Osteoblast (primary cell): Measurements from ENCODE around the gene SHANK1. TPM values are rescaled to one million over a fixed set of nuclear protein-coding genes. Genes with fewer than 3 reads are reported as not detected.

Experiments
- DNase-seq: peaks from one replicate; pipeline ENCODE4 v3.0.0; 2011; ENCODE audit warnings: low spot score, mixed read lengths; ENCODE audit not compliant: insufficient read length; ENCODE audit errors: missing footprints
- H2AFZ ChIP-seq: 2 replicates; pipeline ENCODE4 v1.6.0; 2011; ENCODE audit warnings: mild to moderate bottlenecking, low read length
- H3K27ac ChIP-seq: 2 replicates; pipeline ENCODE4 v1.5.1; 2011; ENCODE audit warnings: mild to moderate bottlenecking, low read depth, low read length, moderate library complexity
- H3K27me3 ChIP-seq: 2 replicates; pipeline ENCODE4 v1.6.0; 2012; ENCODE audit warnings: mild to moderate bottlenecking, control low read depth, inconsistent platforms, low read length, moderate library complexity; ENCODE audit not compliant: insufficient read depth
- H3K36me3 ChIP-seq: 2 replicates; pipeline ENCODE4 v1.5.1; 2011; ENCODE audit warnings: mild to moderate bottlenecking, low read length, control low read depth, moderate library complexity; ENCODE audit not compliant: insufficient read depth
- H3K4me1 ChIP-seq: 2 replicates; pipeline ENCODE4 v1.5.1; 2011; ENCODE audit warnings: mild to moderate bottlenecking, low read length, control low read depth, moderate library complexity; ENCODE audit not compliant: insufficient read depth
- H3K4me2 ChIP-seq: 2 replicates; pipeline ENCODE4 v1.6.0; 2011; ENCODE audit warnings: mild to moderate bottlenecking, low read length; ENCODE audit not compliant: insufficient read depth
- H3K4me3 ChIP-seq: fragments of 200-600 bp; sonication (generic); 3 replicates; pipeline ENCODE4 v1.5.1; 2012; ENCODE audit warnings: mild to moderate bottlenecking, low read length, inconsistent platforms; ENCODE audit not compliant: insufficient read depth
- H3K79me2 ChIP-seq: 2 replicates; pipeline ENCODE4 v1.6.0; 2012; ENCODE audit warnings: mild to moderate bottlenecking, low read length, control low read depth, inconsistent platforms; ENCODE audit not compliant: insufficient read depth
- H3K9me3 ChIP-seq: 2 replicates; pipeline ENCODE4 v1.5.1; 2011; ENCODE audit warnings: low read depth, low read length, control low read depth
- H4K20me1 ChIP-seq: 2 replicates; pipeline ENCODE4 v1.6.0; 2012; ENCODE audit warnings: mild to moderate bottlenecking, low read length, control low read depth; ENCODE audit not compliant: insufficient read depth
- CTCF ChIP-seq: IDR thresholded peaks from 2 replicates; pipeline ENCODE4 v1.5.1; 2011; ENCODE audit warnings: mild to moderate bottlenecking, low read depth, low read length, moderate library complexity; ENCODE audit errors: extremely low read depth
- total RNA-seq: library from RNA; depleted of rRNA; stranded (reverse); fragments of >200 nt; gene quantifications from 2 replicates; pipeline ENCODE4 v1.2.3, GENCODE V29; 2012

SHANK1 gene
- total RNA-seq, 1 donor: 1.1 TPM

- Histone ChIP-seq H3K9me3 (no peaks in the 10 kb centered on the region), H3K4me3 (no peak overlapping the region), H3K36me3 (no peaks in the 10 kb centered on the region), H3K27me3 (peaks cover 12% of the 10 kb centered on the region), H2AFZ (no peak overlapping the region), H3K4me2 (no peak overlapping the region), H3K27ac (no peak overlapping the region), H3K4me1 (peaks cover 7% of the 10 kb centered on the region), H4K20me1 (no peaks in the 10 kb centered on the region), H3K79me2 (no peaks in the 10 kb centered on the region)
- TF ChIP-seq CTCF: no peak
- peak; percentile 39 for DNase-seq
Observed at GRCh38 chr19:50644315-50644915, 75.2 kb downstream of the SHANK1 start.

GRCh38 chr19:50640368-50640767 is 79.2 kb downstream of the SHANK1 start:
- peaks cover 29% of the 10 kb centered on the region for H3K27me3 ChIP-seq
- no peak overlapping the region for H3K4me3 ChIP-seq
- no peak overlapping the region for H3K4me2 ChIP-seq

GRCh38 chr19:50639121-50640112 is 80.2 kb downstream of the SHANK1 start, which contains the start of gene SYT3:
TSS of gene SYT3 (minus strand) at chr19:50639881. CDS start at chr19:50637411, 2,470 bp downstream.
- H3K4me1 ChIP-seq: no peaks in the 10 kb centered on the region
- TF ChIP-seq CTCF: no peak

More at GRCh38 chr19:50640368-50640767, 79.2 kb downstream of the SHANK1 start:
- Histone ChIP-seq H3K27ac (no peak overlapping the region), H4K20me1 (no peaks in the 10 kb centered on the region), H3K79me2 (no peaks in the 10 kb centered on the region), H2AFZ (no peak overlapping the region), H3K4me1 (no peaks in the 10 kb centered on the region), H3K36me3 (no peaks in the 10 kb centered on the region), H3K9me3 (no peaks in the 10 kb centered on the region)
- TF ChIP-seq CTCF: no peak
- DNase-seq: no peak

GRCh38 chr19:50638600-50638999 is 81.0 kb downstream of the SHANK1 start:
- TF ChIP-seq CTCF: no peak
- Histone ChIP-seq H3K79me2 (no peaks in the 10 kb centered on the region), H3K27ac (no peak overlapping the region), H3K27me3 (peaks cover 29% of the 10 kb centered on the region), H3K36me3 (no peaks in the 10 kb centered on the region), H3K4me3 (no peak overlapping the region), H2AFZ (no peak overlapping the region), H4K20me1 (no peaks in the 10 kb centered on the region), H3K4me2 (no peak overlapping the region), H3K9me3 (peaks cover 6% of the 10 kb centered on the region), H3K4me1 (no peaks in the 10 kb centered on the region)
- peak; percentile 81 for DNase-seq

More at GRCh38 chr19:50639121-50640112, 80.2 kb downstream of the SHANK1 start, which contains the start of gene SYT3:
- Histone ChIP-seq H3K79me2 (no peaks in the 10 kb centered on the region), H3K4me3 (peak within 1 kb of the TSS; percentile 55), H3K27ac (no peak within 1 kb of the TSS), H3K4me2 (peak within 1 kb of the TSS; percentile 36), H3K36me3 (no peaks in the 10 kb centered on the region), H3K9me3 (no peaks in the 10 kb centered on the region), H3K27me3 (peaks cover 29% of the 10 kb centered on the region), H4K20me1 (no peaks in the 10 kb centered on the region), H2AFZ (no peak within 1 kb of the TSS)
- DNase-seq: peak; percentile 97
